ENCODE data around the gene RPS19.
"Not testable (repeated sequence)": the region's sequence is repeated elsewhere in the genome, so short reads cannot be mapped to it uniquely, and the experiment has no call there.

Gene RPS19

GRCh38 chr19:41869374-41869955 lies 9.4 kb downstream of the RPS19 start:
- in situ Hi-C loops (cut with HindIII; ENCODE audit: low sequenced_read_pairs), result no loop called here
- no peak for TF ChIP-seq CTCF (IDR thresholded peaks at IDR 0.05; ENCODE audit: low read depth, low read length)
- H3K4me3 ChIP-seq (ENCODE audit: low read depth, low read length), result no peak overlapping the region
- no peak for DNase-seq (ENCODE audit: low read depth, low spot score)

GRCh38 chr19:41870401-41870873 lies 10.4 kb downstream of the RPS19 start:
- peak; percentile 24 for DNase-seq (ENCODE audit: low read depth, low spot score)
- in situ Hi-C loops (cut with HindIII; ENCODE audit: low sequenced_read_pairs), result no loop called here
- no peak overlapping the region for H3K4me3 ChIP-seq (ENCODE audit: low read depth, low read length)
- no peak for TF ChIP-seq CTCF (IDR thresholded peaks at IDR 0.05; ENCODE audit: low read depth, low read length)

GRCh38 chr19:41871573-41872383 lies 11.7 kb downstream of the RPS19 start:
- DNase-seq (ENCODE audit: low read depth, low spot score), result no peak
- no peak for TF ChIP-seq CTCF (IDR thresholded peaks at IDR 0.05; ENCODE audit: low read depth, low read length)
- in situ Hi-C loops (cut with HindIII; ENCODE audit: low sequenced_read_pairs), result no loop called here
- H3K4me3 ChIP-seq (ENCODE audit: low read depth, low read length), result no peak overlapping the region

GRCh38 chr19:41872384-41872774 lies 12.3 kb downstream of the RPS19 start:
- DNase-seq (ENCODE audit: low read depth, low spot score), result no peak
- no peak for TF ChIP-seq CTCF (IDR thresholded peaks at IDR 0.05; ENCODE audit: low read depth, low read length)
- no peak overlapping the region for H3K4me3 ChIP-seq (ENCODE audit: low read depth, low read length)
- in situ Hi-C loops (cut with HindIII; ENCODE audit: low sequenced_read_pairs), result no loop called here

- peak; percentile 64 for DNase-seq (ENCODE audit: low read depth, low spot score)
- H3K4me3 ChIP-seq (ENCODE audit: low read depth, low read length), result no peak overlapping the region
- in situ Hi-C loops (cut with HindIII; ENCODE audit: low sequenced_read_pairs), result no loop called here
- TF ChIP-seq CTCF (IDR thresholded peaks at IDR 0.05; ENCODE audit: low read depth, low read length), result peak; percentile 82
Observed at GRCh38 chr19:41872775-41873647, 13.0 kb downstream of the RPS19 start.

- H3K4me3 ChIP-seq (ENCODE audit: low read depth, low read length); in situ Hi-C loops (cut with HindIII; ENCODE audit: low sequenced_read_pairs); DNase-seq (ENCODE audit: low read depth, low spot score): not testable (repeated sequence)
Observed at GRCh38 chr19:41875973-41876372, 15.9 kb downstream of the RPS19 start.
